HuH-7.5 (cell line): ENCODE results near the gene RBBP8NL.
"Not testable (repeated sequence)": the region's sequence is repeated elsewhere in the genome, so short reads cannot be mapped to it uniquely, and the experiment has no call there.

Source experiments
- DNase-seq: peaks from one replicate; pipeline ENCODE4 v3.0.0; 2011; ENCODE audit warnings: low spot score

RBBP8NL gene

GRCh38 chr20:62374331-62375152 is 52.8 kb downstream of the RBBP8NL start:
- DNase-seq, result no peak

GRCh38 chr20:62373631-62374179 is 53.6 kb downstream of the RBBP8NL start:
- DNase-seq, result not testable (repeated sequence)

- no peak for DNase-seq
Measured at GRCh38 chr20:62372042-62372993, 55.0 kb downstream of the RBBP8NL start.

- DNase-seq, result no peak
Measured at GRCh38 chr20:62371588-62372041, 55.7 kb downstream of the RBBP8NL start.

GRCh38 chr20:62370807-62371587 is 56.3 kb downstream of the RBBP8NL start:
- DNase-seq, result no peak

GRCh38 chr20:62370115-62370806 is 57.1 kb downstream of the RBBP8NL start:
- DNase-seq, result no peak

- DNase-seq, result no peak
Measured at GRCh38 chr20:62369815-62370114, 57.6 kb downstream of the RBBP8NL start.

- DNase-seq, result peak; percentile 93
Measured at GRCh38 chr20:62368976-62369814, 58.1 kb downstream of the RBBP8NL start.

GRCh38 chr20:62368392-62368975 is 58.9 kb downstream of the RBBP8NL start:
- peak; percentile 89 for DNase-seq

GRCh38 chr20:62367633-62368391 is 59.5 kb downstream of the RBBP8NL start:
- DNase-seq, result peak; percentile 69

- DNase-seq, result peak; percentile 92
Measured at GRCh38 chr20:62367136-62367632, 60.2 kb downstream of the RBBP8NL start, which contains the start of gene LAMA5. Gene LAMA5 (minus strand): TSS chr20:62367312. CDS start chr20:62367245, 67 bp downstream.

GRCh38 chr20:62366370-62367135 is 60.8 kb downstream of the RBBP8NL start:
- peak; percentile 91 for DNase-seq

- peak; percentile 78 for DNase-seq
Measured at GRCh38 chr20:62365814-62366369, 61.4 kb downstream of the RBBP8NL start.

GRCh38 chr20:62364911-62365736 is 62.2 kb downstream of the RBBP8NL start:
- no peak for DNase-seq

- no peak for DNase-seq
Measured at GRCh38 chr20:62363920-62364851, 63.2 kb downstream of the RBBP8NL start.
